Caki2 (cell line): ENCODE measurements around the gene INSL3. TPM values are rescaled to one million over a fixed set of nuclear protein-coding genes. Genes with fewer than 3 reads are reported as not detected.

Experiments
- DNase-seq: peaks from one replicate; pipeline ENCODE4 v3.0.0-alpha.2; 2015; ENCODE audit warnings: low read depth
- in situ Hi-C: cut with HindIII; loops from 2 replicates; pipeline ENCODE4 v1.10.0; 2016; ENCODE audit warnings: low sequenced_read_pairs, low pct_unique_long_range_greater_than_20kb, mixed read lengths
- total RNA-seq: library from RNA; depleted of rRNA; stranded (reverse); fragments of >200 nt; shearing (Covaris generic); gene quantifications from 2 replicates; pipeline ENCODE4 v1.2.3, GENCODE V29; 2014; ENCODE audit warnings: low replicate concordance; rRNA removed

INSL3 gene, protein sequence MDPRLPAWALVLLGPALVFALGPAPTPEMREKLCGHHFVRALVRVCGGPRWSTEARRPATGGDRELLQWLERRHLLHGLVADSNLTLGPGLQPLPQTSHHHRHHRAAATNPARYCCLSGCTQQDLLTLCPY
- total RNA-seq, result not detected in 2 replicates

DNA sequence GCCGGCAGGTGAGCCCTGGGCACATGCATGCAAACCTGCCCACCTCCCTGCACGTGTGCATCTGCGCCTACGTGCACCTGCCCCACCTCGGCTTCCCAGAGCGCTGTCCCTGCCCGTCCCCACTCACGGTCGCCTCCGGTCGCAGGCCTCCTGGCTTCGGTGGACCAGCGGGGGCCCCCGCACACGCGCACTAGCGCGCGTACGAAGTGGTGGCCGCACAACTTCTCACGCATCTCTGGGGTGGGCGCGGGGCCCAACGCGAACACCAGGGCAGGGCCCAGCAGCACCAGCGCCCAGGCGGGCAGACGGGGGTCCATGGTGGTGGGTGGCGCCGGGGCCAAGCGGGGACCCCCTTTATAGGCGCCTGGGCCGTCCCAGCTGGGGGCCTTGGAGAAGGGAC is at the start of gene INSL3:
TSS of gene INSL3 (minus strand) at position 330 of the 400 bp plus-strand sequence. CDS start at position 317, 13 bp downstream.
- in situ Hi-C loops, result no loop called here

DNA sequence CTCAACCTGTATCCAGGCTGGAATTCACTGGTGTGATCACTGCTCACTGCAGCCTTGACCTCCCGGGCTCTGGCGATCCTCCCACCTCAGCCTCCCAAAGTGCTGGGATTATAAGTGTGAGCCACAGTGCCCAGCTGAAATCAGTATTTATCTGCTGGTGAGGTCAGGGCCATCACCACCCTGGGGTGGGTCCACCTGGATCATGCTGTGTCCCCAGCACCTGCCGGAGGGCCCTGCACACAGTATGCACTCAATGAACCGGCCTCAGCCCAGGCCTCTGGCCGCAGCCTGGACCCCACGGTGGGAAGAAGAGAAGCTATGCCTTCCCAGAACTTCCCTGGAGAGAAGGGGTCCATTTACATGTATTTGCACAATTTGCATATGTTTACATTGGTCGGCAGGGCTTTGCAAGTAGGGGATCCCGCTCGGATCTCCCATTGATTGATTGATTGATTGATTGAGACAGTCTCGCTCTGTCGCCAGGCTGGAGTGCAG is 47.8 kb upstream of the INSL3 start:
- in situ Hi-C loops, result no loop called here
- no peak for DNase-seq

More for the DNA sequence above, at the start of gene INSL3:
- no peak for DNase-seq

DNA sequence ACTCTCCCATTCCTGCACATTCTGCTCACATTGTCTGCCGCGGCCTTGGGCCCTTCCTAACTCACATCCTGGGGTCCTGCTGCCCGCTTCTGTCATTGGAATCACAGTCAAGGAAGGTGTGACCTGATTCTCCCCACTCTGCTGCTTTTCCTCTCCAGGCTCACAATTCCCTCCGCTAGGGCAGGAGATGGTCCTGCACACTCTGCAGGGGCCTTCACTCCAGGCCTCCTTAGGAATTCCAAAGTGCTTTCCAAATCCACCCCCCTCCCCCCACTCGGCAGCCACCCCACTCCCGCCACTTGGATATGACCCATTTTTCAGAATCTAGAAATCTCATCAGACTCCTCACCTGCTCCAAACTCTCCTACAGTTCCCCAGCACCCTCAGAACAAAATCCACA is 47.4 kb upstream of the INSL3 start:
- DNase-seq, result no peak
- in situ Hi-C loops, result no loop called here

DNA sequence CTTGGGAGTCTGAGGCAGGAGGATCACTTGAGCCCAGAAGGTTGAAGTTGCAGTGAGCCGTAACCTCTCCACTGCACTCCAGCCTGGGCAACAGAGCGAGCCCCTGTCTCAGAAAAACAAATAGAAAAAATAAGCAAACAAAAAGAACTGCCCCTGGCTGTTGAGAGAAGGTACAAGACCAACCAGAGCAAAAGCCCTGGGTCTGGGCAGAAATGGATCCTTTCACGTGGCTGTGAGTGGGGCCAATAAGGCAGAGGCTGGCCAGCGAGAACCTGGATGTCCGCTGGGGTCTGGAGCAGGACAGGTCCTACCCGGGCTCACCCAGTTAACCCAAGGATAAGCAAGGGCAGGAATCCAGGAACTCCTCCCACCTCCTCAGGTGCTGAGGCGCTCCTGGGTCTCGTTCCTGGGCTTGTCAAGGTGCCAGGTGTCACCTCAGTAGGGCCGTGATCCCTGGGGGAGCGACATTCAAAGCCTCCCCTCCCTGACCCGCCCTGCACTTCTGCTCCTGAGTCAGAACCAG is 45.7 kb upstream of the INSL3 start:
- DNase-seq, result no peak

DNA sequence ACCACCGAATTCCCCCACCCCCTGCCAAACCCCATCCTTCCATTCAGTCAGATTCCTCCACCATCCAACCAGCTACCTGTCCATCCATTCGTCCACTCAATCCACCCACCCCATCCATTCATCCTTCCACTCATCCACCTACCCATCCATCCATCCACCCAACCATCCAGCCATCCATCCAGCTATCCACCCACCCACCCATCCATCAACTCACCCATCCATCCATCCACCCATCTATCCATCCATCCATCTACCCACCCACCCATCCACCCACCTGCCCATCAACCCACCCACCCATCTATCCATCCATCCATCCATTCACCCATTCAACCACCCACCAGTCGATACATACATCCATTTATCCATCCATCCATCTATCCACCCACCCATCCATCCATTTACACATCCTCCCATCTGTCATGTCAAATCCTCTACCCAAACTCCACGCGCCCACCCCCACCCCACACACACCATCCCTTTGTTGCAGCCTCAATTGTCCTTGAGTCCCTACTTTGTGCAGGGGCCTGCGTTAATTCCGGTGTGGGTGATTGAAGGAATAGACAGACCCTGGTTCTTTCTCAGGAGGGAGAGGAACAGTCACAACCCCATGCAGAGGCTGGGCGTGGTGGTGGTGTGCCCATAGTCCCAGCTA is 45.1 kb upstream of the INSL3 start:
- in situ Hi-C loops, result no loop called here
- DNase-seq, result no peak

More for the DNA sequence above, 45.7 kb upstream of the INSL3 start:
- in situ Hi-C loops, result no loop called here

DNA sequence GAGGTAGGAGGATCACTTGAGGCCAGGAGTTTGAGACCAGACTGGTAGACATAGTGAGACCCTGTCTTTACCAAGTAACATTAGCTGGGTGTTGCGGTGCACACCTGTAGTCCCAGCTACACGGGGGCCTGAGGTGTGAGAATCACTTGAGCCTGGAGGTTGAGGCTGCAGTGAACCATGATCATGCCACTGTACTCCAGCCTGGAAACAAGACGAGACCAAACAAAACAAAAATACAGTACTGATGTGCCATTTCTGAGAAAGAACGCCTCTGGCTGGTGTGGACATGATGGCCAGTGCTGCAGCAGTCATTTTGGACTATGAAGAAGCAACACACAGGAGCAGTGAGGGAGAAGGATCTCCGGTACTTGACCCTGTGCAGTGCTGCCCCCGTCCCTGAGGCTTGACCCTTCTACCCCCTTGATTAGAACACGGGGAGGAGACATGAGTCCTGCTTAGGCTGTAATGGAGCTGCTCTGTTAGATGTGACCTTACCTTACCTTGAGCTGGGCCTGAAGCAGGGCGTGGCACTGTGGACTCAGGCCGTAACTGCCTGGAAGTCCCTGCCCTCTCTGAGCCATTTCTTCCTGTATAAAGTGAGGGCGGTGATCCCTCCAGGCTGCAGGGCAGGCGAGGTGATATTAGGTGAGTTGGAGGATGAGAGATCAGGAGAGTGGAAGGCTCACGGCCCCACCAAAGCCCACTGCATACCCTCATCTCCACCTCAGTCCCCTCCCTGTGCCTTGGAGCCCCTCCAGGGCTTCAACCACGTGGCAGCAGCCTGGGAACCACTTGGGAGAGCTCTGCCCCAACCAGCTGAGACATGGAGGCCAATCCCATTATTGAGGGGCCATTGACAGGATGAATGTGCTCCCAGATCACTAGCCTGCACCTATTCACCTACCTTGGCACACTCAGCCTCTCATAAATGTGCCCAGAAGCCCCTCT is 44.3 kb upstream of the INSL3 start:
- DNase-seq, result peak; percentile 28
- in situ Hi-C loops, result no loop called here

DNA sequence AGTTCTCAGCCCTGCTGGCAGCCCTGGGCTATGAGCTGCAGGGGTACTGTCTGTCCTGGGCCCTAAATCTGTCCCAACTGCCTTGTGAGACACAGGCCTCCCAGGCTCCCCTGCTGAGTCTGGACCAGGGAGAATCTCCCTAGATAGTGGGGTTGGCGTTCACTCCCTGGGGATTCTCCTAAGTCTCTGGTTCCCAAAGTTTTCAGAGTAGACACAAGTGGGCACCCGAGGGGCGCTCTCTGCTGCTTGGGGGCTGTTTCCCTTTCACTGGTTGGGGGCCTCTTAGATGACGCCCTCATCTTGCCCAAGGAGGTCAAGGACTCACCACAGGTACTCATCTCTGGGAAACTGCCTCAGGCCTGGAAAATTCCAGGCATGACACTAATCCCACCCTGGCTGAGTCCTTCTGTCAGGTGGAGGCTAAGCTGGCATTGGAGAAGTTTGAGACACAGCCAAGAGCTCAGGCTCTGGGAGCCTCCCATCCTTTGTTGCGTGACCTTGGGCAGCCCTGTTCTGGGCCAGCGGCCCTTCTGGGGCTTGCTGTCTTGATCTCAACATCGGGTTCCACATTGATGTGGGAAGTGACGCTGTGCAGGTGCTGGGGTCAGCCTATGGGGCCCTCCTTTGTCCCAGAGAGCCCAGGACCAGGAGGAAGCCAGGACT is 42.3 kb upstream of the INSL3 start:
- in situ Hi-C loops, result no loop called here
- no peak for DNase-seq

DNA sequence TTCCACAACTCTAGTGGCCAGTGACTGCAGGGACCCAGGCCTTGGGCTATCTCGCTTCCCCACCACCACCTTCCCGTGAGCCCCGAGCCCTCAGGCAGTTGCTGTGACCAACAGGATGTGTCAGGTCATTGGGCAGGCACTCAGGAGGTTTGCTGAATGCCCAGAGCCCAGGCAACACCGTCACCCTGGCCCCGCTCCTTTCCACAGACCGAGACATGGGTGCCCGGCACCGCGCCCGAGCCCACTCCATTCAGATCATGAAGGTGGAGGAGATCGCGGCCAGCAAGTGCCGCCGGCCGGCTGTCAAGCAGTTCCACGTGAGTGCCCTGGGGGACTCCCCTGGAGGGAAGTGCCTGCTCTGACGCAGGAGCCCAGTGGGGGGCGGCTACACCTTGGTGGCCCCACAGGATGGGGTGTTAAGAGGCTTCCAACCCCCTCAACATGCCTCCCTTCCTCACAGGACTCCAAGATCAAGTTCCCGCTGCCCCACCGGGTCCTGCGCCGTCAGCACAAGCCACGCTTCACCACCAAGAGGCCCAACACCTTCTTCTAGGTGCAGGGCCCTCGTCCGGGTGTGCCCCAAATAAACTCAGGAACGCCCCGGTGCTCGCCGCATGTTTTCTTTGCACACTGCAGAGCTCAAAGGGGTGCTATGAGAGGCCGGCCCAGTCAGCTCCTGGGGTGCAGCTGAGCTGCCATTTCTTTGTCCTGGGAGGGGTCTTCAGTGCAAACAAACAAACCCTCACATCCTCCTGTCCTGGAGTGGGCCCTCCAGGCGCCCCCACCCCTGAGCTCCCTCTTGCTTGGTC is 41.6 kb upstream of the INSL3 start:
- DNase-seq, result no peak
- in situ Hi-C loops, result no loop called here

DNA sequence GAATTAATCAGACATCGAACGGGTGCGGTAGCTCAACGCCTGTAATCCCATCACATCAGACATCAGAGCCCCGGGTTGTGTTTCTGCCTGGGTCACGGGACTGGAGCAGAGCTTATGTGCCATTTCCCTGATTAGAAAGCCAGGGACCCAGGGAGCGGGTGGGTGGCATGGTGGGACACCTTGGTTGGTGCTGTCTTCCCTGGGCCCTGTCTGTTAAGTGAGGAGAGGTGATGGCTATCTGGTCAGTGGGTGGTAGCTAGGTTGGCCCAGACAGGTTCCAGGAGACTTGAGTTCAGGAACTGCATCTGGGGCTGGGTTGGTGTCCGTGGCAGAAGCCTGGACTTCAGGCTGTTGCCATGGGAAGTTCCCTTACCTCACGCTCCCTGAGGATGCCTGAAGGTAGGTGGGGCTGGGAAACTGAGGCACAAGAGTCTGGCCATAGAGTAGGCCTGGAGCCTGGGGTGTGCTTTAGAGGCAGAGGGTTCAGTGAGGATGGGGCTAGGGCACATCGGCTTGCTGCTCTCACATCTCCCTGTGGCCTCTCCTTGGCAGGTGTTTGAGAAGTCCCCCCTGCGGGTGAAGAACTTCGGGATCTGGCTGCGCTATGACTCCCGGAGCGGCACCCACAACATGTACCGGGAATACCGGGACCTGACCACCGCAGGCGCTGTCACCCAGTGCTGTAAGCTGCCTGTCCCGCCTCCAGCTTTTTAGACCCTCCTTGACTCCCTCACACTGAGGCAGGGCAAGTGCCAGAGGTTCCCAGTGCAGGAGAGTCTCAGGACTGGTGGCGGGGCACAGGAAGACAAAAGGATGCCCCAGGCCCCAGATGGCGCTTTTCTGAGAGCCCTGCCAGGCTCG is 40.5 kb upstream of the INSL3 start:
- DNase-seq, result no peak
- in situ Hi-C loops, result no loop called here

DNA sequence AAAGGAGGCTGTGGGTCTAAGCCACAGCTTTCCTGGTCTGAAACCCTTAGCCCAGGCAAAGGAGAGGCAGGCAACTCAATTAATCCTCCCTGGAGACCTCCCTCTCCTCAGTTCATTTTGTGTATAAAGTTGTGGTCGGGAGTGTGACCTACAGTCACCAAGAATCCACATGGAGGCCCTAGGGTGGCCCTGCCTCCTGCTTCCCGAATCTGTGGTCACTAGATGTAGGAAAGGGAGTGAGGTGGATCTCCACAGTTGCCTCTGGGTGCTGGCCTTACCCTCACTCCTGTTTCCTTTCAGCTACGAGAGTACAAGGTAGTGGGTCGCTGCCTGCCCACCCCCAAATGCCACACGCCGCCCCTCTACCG is 39.7 kb upstream of the INSL3 start:
- DNase-seq, result no peak
- in situ Hi-C loops, result no loop called here

DNA sequence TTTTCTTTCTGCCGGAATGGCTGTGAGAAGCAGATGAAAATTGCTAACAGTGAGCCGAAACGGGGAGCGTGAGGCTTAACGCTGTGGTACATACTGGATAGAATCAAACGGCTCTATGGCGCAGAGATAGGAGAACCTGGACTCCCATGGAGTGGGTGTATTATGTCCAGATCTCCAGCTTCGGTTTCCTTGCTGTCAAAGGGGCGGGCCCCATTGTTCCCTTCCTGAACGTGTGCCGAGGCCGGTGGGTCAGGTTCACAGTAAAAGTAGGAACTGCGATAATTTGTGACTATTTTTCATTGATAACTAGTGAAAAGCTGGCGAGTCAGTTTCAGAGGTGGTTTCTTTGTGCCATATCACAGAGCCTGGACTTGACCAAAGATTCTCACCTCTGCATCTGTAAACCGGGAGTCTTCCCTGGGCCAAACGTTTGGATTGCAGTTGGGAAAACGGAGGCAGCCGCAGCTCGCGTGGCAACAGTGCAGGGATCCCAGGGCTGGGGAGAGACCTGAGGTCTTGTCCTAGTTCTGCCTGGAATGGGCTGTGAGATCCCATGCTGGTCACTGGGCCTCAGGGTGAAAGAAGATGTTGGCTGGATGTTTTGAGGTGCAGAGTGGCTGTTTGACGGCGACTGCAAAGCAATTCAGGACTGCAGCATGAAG is 39.1 kb upstream of the INSL3 start:
- in situ Hi-C loops, result no loop called here
- DNase-seq, result no peak

DNA sequence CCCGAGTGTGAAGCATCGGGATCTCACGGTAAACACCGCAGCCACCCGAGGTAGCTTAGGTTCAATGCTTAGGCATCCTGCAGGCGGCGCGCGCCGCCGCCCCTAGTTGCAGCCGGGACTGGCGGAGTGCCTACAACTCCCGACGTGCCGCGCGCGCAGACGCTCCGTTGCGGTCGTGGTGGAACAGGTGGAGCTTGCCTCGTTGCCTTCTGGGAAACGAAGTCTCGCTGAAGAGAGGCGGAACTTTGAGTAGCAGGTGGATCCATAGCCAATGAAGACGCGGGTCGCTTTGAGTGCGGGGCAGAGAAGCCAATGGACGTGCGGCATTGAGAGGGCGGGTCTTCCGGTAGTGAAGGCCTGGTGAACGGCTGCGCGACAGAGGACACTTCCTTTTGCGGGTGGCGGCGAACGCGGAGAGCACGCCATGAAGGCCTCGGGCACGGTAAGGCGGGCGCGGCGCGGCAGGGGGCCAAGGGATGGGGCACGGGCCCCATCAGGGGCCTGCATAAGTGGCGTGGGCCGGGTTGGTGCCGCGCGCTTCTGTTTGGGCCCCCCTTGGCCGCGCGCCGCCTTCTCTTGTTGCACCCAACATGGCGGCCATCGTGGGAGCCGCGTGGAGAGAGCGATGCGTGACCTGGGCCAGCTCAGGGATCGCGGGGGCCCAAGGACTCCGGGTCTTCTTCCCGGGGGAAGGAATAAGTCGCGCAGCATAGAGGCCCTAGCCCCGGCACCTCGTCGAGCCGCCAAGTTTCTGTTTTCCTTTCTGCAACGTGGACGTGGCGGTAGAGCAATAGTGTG is 38.4 kb upstream of the INSL3 start, which contains the start of gene RPL18A:
TSS of gene RPL18A (plus strand) at position 378 of the 798 bp plus-strand sequence. CDS start at position 425, 47 bp downstream.
- DNase-seq, result peak; percentile 99
- in situ Hi-C loops, result no loop called here

DNA sequence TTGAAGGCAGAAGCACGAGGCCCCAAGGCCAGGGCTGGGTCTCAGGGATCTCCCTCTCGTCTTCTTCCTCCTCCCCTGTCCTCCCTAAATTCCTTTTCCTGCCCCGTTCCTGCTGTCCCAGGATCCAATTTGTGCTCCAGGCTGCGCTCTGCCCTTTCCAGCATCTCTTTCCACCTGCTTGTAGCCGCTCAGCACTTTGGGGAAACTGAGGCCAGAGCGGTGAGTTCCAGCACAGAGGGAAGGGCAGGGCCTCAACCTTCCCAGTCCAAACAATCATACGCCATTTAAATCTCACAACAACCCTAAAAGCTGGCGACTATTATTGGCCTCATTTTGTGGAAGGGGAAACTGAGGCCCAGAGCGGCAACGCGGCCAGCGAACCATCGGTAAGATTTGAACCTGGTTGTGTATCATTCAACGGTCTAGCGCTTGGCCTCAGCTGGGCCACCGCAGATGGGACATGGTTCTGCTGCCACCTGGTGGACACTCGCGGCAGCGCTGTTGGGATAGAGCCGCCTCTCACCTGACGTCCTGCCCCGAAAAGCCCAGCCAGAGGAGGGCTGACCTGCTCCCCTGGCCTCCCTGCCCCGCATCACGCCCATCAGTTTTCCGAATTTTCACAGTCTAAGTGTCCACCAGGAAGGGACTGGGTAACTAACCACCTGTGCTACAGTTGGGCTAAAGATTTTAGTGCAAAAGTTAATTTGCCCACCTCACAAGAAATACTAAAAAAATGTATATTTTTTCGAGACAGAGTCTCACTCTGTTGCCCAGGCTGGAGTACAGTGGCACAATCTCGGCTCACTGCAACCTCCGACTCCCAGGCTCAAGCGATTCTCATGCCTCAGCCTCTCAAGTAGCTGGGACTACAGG is 34.2 kb upstream of the INSL3 start:
- in situ Hi-C loops, result no loop called here
- DNase-seq, result peak; percentile 61

DNA sequence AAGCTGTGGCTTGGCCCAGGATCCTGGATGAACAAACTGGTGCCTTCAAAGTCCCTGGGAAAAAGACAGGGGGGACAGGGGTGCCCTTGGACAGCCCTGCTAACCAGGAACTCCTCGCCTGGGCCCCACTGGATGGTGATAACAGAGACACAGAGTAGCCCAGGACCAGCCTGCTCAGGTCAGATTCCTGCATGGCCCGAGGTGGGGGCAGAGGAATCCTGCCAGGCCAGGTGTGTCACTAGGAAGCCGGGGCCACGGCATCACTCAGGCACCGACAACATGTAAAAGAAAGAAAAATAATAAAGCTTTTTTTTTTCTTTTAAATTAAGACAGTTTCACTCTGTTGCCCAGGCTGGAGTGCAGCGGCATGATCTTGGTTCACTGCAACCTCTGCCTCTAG is 32.7 kb upstream of the INSL3 start:
- in situ Hi-C loops, result no loop called here
- no peak for DNase-seq
